HepG2 (cell line): Measurements from ENCODE around the gene PKIG. TPM values are rescaled to one million over a fixed set of nuclear protein-coding genes. Genes with fewer than 3 reads are reported as not detected.

ENCODE experiments used
- AKNA ChIP-seq: sonication (generic); formaldehyde crosslinking; IDR thresholded peaks from 2 replicates; pipeline ENCODE4 v1.4.0; 2020; ENCODE audit warnings: missing genetic modification reagents, borderline replicate concordance
- ASH2L ChIP-seq: fragments of 300-600, 200-600 bp; sonication (generic); IDR thresholded peaks from 2 replicates; pipeline ENCODE4 v1.7.0; 2017; ENCODE audit warnings: low read depth, mild to moderate bottlenecking, moderate library complexity, mixed read lengths, low read length; ENCODE audit not compliant: insufficient read length
- BCL6 ChIP-seq: IDR thresholded peaks from 2 replicates; pipeline ENCODE4 v1.6.1; 2016; ENCODE audit warnings: missing genetic modification reagents, missing compliant biosample characterization
- BRCA1 ChIP-seq: sonication (generic); formaldehyde crosslinking; IDR thresholded peaks from 2 replicates; pipeline ENCODE4 v1.4.0; 2020; ENCODE audit warnings: missing genetic modification reagents
- CSRNP1 ChIP-seq: sonication (generic); formaldehyde crosslinking; IDR thresholded peaks from 2 replicates; pipeline ENCODE4 v1.8.1; 2023; ENCODE audit warnings: mild to moderate bottlenecking, missing genetic modification reagents
- HNRNPLL ChIP-seq: fragments of 200-400 bp; formaldehyde crosslinking; IDR thresholded peaks from 2 replicates; pipeline ENCODE4 v1.6.1; 2017; ENCODE audit warnings: mild to moderate bottlenecking, low read depth, low read length; ENCODE audit not compliant: poor library complexity, severe bottlenecking
- IRF1 ChIP-seq: sonication (generic); formaldehyde crosslinking; IDR thresholded peaks from 2 replicates; pipeline ENCODE4 v1.4.0; 2020; ENCODE audit warnings: low read depth, mild to moderate bottlenecking, missing genetic modification reagents
- ISL2 ChIP-seq: sonication (generic); formaldehyde crosslinking; IDR thresholded peaks from 2 replicates; pipeline ENCODE4 v1.5.0; 2020; ENCODE audit warnings: missing genetic modification reagents
- JUND ChIP-seq: sonication (generic); formaldehyde crosslinking; IDR thresholded peaks from 2 replicates; pipeline ENCODE4 v1.8.0; 2022; ENCODE audit warnings: mild to moderate bottlenecking, missing genetic modification reagents
- NONO ChIP-seq, 2 experiments: fragments of 450-650 bp in 1 of 2; sonication (generic) in 1 of 2; formaldehyde crosslinking in 1 of 2; IDR thresholded peaks in 1 of 2; conservative IDR thresholded peaks in 1 of 2; 2 replicates each; pipeline versions ENCODE4 v1.6.1 to v1.8.0; 2017 to 2022; ENCODE audit warnings: mild to moderate bottlenecking in 1 of 2, missing genetic modification reagents in 1 of 2, moderate library complexity in 1 of 2
- SRSF4 ChIP-seq: fragments of 200-400 bp; formaldehyde crosslinking; IDR thresholded peaks from one replicate; pipeline ENCODE4 v1.6.1; 2018; ENCODE audit warnings: mild to moderate bottlenecking, low read depth, low read length, moderate library complexity; ENCODE audit not compliant: poor library complexity, severe bottlenecking
- TEAD3 ChIP-seq: optimal IDR thresholded peaks from 2 replicates; pipeline ENCODE3; 2016; ENCODE audit warnings: borderline replicate concordance
- ZFY ChIP-seq: sonication (generic); formaldehyde crosslinking; IDR thresholded peaks from 2 replicates; pipeline ENCODE4 v1.4.0; 2020; ENCODE audit warnings: missing genetic modification reagents
- ZNF776 ChIP-seq: sonication (generic); formaldehyde crosslinking; IDR thresholded peaks from 2 replicates; pipeline ENCODE4 v1.4.0; 2020; ENCODE audit warnings: mild to moderate bottlenecking, missing genetic modification reagents
- ZNF777 ChIP-seq: sonication (generic); formaldehyde crosslinking; IDR thresholded peaks from 2 replicates; pipeline ENCODE4 v1.4.0; 2020; ENCODE audit warnings: missing genetic modification reagents
- polyA plus RNA-seq, 8 experiments: library from polyadenylated mRNA; depleted of rRNA in 3 of 8; stranded (reverse) in 7 of 8; unstranded in 1 of 8; fragments of >200 nt; fragmentation: Illumina TruSeq in 4 of 8; extraction: Trizol in 4 of 8; gene quantifications; 2 replicates each; pipeline versions ENCODE4 v1.2.1 to v1.2.3, GENCODE V29; 2011 to 2016; ENCODE audit warnings: low read depth in 4 of 8, missing spikeins in 1 of 8, mixed read lengths in 1 of 8; ENCODE audit not compliant: insufficient read depth in 1 of 8
- total RNA-seq, 5 experiments: library from RNA; depleted of rRNA; stranded (reverse); fragments of >200 nt; fragmentation: Illumina TruSeq; extraction: Trizol; gene quantifications; 2 replicates each; pipeline ENCODE4 v1.2.3, GENCODE V29; 2016; ENCODE audit warnings: low read depth in 1 of 5

Gene PKIG
- total and polyA plus RNA-seq, 2 of the 13 experiments (the other 11 are each of a cell fraction or from before 2014, with no cell fraction given), result 30.8 to 44.5 TPM

GRCh38 chr20:44609006-44609515, 26.7 kb downstream of the PKIG start (continued):
- no peak for TF ChIP-seq HNRNPLL
- TF ChIP-seq ZNF777, result no peak
- no peak for TF ChIP-seq AKNA
- no peak for TF ChIP-seq NONO (IDR thresholded peaks at IDR 0.05)
- TF ChIP-seq NONO (CRISPR knock-in tag; conservative IDR thresholded peaks at IDR 0.05), result no peak
- no peak for TF ChIP-seq ASH2L
- peak; percentile 12; the same call in 1 of the 2 replicates for TF ChIP-seq CSRNP1 (CRISPR knock-in tag)
- 0 out of 2 replicates have a peak, but pooled peaks have one; percentile 6 for TF ChIP-seq ISL2 (CRISPR knock-in tag)
- 0 out of 2 replicates have a peak, but pooled peaks have one; percentile 16 for TF ChIP-seq IRF1
- 0 out of 2 replicates have a peak, but pooled peaks have one; percentile 7 for TF ChIP-seq BCL6 (CRISPR knock-in tag)
- TF ChIP-seq JUND (CRISPR knock-in tag), result no peak
- TF ChIP-seq SRSF4, result no peak
- TF ChIP-seq TEAD3 (CRISPR knock-in tag), result no peak
- TF ChIP-seq BRCA1, result no peak
- TF ChIP-seq ZFY, result no peak
- TF ChIP-seq ZNF776, result no peak
- TF ChIP-seq, all 625 proteins: peak for 12
